ENCODE measurements around the gene ANKRD30B. TPM values are rescaled to one million over a fixed set of nuclear protein-coding genes. Genes with fewer than 3 reads are reported as not detected.
"Not testable (repeated sequence)": the region's sequence is repeated elsewhere in the genome, so short reads cannot be mapped to it uniquely, and the experiment has no call there.

The ANKRD30B gene
- total RNA-seq, 1 experiment from 2014 or later = not detected

- H3K4me1 ChIP-seq (ENCODE audit: control insufficient read depth, insufficient read depth, low read length); CTCF ChIA-PET; H3K4me3 ChIP-seq (ENCODE audit: low read depth in 2 of 2, low read length in 2 of 2); ATAC-seq; intact Hi-C loops (cut with micrococcal nuclease; ENCODE audit: unreplicated experiment); POLR2A ChIA-PET; H3K27ac ChIP-seq (ENCODE audit: low read length); in situ Hi-C loops (cut with HindIII; ENCODE audit: low pct_unique_long_range_greater_than_20kb, low sequenced_read_pairs); BruUV-seq (replicated peaks); H3K36me3 ChIP-seq (ENCODE audit: control insufficient read depth, insufficient read depth, low read length); H3K9me3 ChIP-seq (ENCODE audit: control insufficient read depth, insufficient read depth, low read depth, low read length); DNase-seq (ENCODE audit: low read depth, low spot score); H3K27me3 ChIP-seq (ENCODE audit: control insufficient read depth, insufficient read depth, low read length): not testable (repeated sequence)
These were observed 93.6 kb downstream of the ANKRD30B start for GRCh38 chr18:14841607-14842006.

- H3K36me3 ChIP-seq (ENCODE audit: control insufficient read depth, insufficient read depth, low read length); intact Hi-C loops (cut with micrococcal nuclease; ENCODE audit: unreplicated experiment); H3K27me3 ChIP-seq (ENCODE audit: control insufficient read depth, insufficient read depth, low read length); ATAC-seq; in situ Hi-C loops (cut with HindIII; ENCODE audit: low pct_unique_long_range_greater_than_20kb, low sequenced_read_pairs); POLR2A ChIA-PET; H3K4me3 ChIP-seq (ENCODE audit: low read depth in 2 of 2, low read length in 2 of 2); H3K4me1 ChIP-seq (ENCODE audit: control insufficient read depth, insufficient read depth, low read length); H3K27ac ChIP-seq (ENCODE audit: low read length); BruUV-seq (replicated peaks); CTCF ChIA-PET; DNase-seq (ENCODE audit: low read depth, low spot score); H3K9me3 ChIP-seq (ENCODE audit: control insufficient read depth, insufficient read depth, low read depth, low read length): not testable (repeated sequence)
These were observed 103.6 kb downstream of the ANKRD30B start for GRCh38 chr18:14851533-14851932.

- H3K27ac ChIP-seq (ENCODE audit: low read length); CTCF ChIA-PET; H3K36me3 ChIP-seq (ENCODE audit: control insufficient read depth, insufficient read depth, low read length); intact Hi-C loops (cut with micrococcal nuclease; ENCODE audit: unreplicated experiment); H3K4me1 ChIP-seq (ENCODE audit: control insufficient read depth, insufficient read depth, low read length); H3K9me3 ChIP-seq (ENCODE audit: control insufficient read depth, insufficient read depth, low read depth, low read length); ATAC-seq; POLR2A ChIA-PET; BruUV-seq (replicated peaks); H3K4me3 ChIP-seq (ENCODE audit: low read depth in 2 of 2, low read length in 2 of 2); DNase-seq (ENCODE audit: low read depth, low spot score); in situ Hi-C loops (cut with HindIII; ENCODE audit: low pct_unique_long_range_greater_than_20kb, low sequenced_read_pairs); H3K27me3 ChIP-seq (ENCODE audit: control insufficient read depth, insufficient read depth, low read length): not testable (repeated sequence)
These were observed 107.7 kb downstream of the ANKRD30B start for GRCh38 chr18:14855634-14856033.

GRCh38 chr18:14856256-14856655 is 108.3 kb downstream of the ANKRD30B start:
- ATAC-seq; H3K9me3 ChIP-seq (ENCODE audit: control insufficient read depth, insufficient read depth, low read depth, low read length); DNase-seq (ENCODE audit: low read depth, low spot score); H3K27me3 ChIP-seq (ENCODE audit: control insufficient read depth, insufficient read depth, low read length); intact Hi-C loops (cut with micrococcal nuclease; ENCODE audit: unreplicated experiment); POLR2A ChIA-PET; H3K27ac ChIP-seq (ENCODE audit: low read length); BruUV-seq (replicated peaks); CTCF ChIA-PET; in situ Hi-C loops (cut with HindIII; ENCODE audit: low pct_unique_long_range_greater_than_20kb, low sequenced_read_pairs); H3K36me3 ChIP-seq (ENCODE audit: control insufficient read depth, insufficient read depth, low read length); H3K4me1 ChIP-seq (ENCODE audit: control insufficient read depth, insufficient read depth, low read length); H3K4me3 ChIP-seq (ENCODE audit: low read depth in 2 of 2, low read length in 2 of 2): not testable (repeated sequence)

GRCh38 chr18:14858514-14858913 is 110.5 kb downstream of the ANKRD30B start:
- H3K27ac ChIP-seq (ENCODE audit: low read length); POLR2A ChIA-PET; H3K9me3 ChIP-seq (ENCODE audit: control insufficient read depth, insufficient read depth, low read depth, low read length); BruUV-seq (replicated peaks); H3K27me3 ChIP-seq (ENCODE audit: control insufficient read depth, insufficient read depth, low read length); ATAC-seq; DNase-seq (ENCODE audit: low read depth, low spot score); intact Hi-C loops (cut with micrococcal nuclease; ENCODE audit: unreplicated experiment); in situ Hi-C loops (cut with HindIII; ENCODE audit: low pct_unique_long_range_greater_than_20kb, low sequenced_read_pairs); H3K4me1 ChIP-seq (ENCODE audit: control insufficient read depth, insufficient read depth, low read length); CTCF ChIA-PET; H3K36me3 ChIP-seq (ENCODE audit: control insufficient read depth, insufficient read depth, low read length); H3K4me3 ChIP-seq (ENCODE audit: low read depth in 2 of 2, low read length in 2 of 2): not testable (repeated sequence)

- BruUV-seq (replicated peaks); DNase-seq (ENCODE audit: low read depth, low spot score); ATAC-seq; H3K4me1 ChIP-seq (ENCODE audit: control insufficient read depth, insufficient read depth, low read length); in situ Hi-C loops (cut with HindIII; ENCODE audit: low pct_unique_long_range_greater_than_20kb, low sequenced_read_pairs); intact Hi-C loops (cut with micrococcal nuclease; ENCODE audit: unreplicated experiment); H3K27me3 ChIP-seq (ENCODE audit: control insufficient read depth, insufficient read depth, low read length); H3K36me3 ChIP-seq (ENCODE audit: control insufficient read depth, insufficient read depth, low read length); CTCF ChIA-PET; POLR2A ChIA-PET; H3K27ac ChIP-seq (ENCODE audit: low read length); H3K4me3 ChIP-seq (ENCODE audit: low read depth in 2 of 2, low read length in 2 of 2); H3K9me3 ChIP-seq (ENCODE audit: control insufficient read depth, insufficient read depth, low read depth, low read length): not testable (repeated sequence)
These were observed 112.0 kb downstream of the ANKRD30B start for GRCh38 chr18:14859995-14860394.

GRCh38 chr18:14866426-14866825 is 118.5 kb downstream of the ANKRD30B start:
- H3K4me1 ChIP-seq (ENCODE audit: control insufficient read depth, insufficient read depth, low read length); POLR2A ChIA-PET; H3K9me3 ChIP-seq (ENCODE audit: control insufficient read depth, insufficient read depth, low read depth, low read length); H3K27ac ChIP-seq (ENCODE audit: low read length); H3K4me3 ChIP-seq (ENCODE audit: low read depth in 2 of 2, low read length in 2 of 2); DNase-seq (ENCODE audit: low read depth, low spot score); H3K36me3 ChIP-seq (ENCODE audit: control insufficient read depth, insufficient read depth, low read length); CTCF ChIA-PET; in situ Hi-C loops (cut with HindIII; ENCODE audit: low pct_unique_long_range_greater_than_20kb, low sequenced_read_pairs); intact Hi-C loops (cut with micrococcal nuclease; ENCODE audit: unreplicated experiment); H3K27me3 ChIP-seq (ENCODE audit: control insufficient read depth, insufficient read depth, low read length); BruUV-seq (replicated peaks); ATAC-seq: not testable (repeated sequence)

GRCh38 chr18:14867988-14868387 is 120.0 kb downstream of the ANKRD30B start:
- DNase-seq (ENCODE audit: low read depth, low spot score); H3K36me3 ChIP-seq (ENCODE audit: control insufficient read depth, insufficient read depth, low read length); POLR2A ChIA-PET; H3K4me1 ChIP-seq (ENCODE audit: control insufficient read depth, insufficient read depth, low read length); H3K27me3 ChIP-seq (ENCODE audit: control insufficient read depth, insufficient read depth, low read length); CTCF ChIA-PET; H3K27ac ChIP-seq (ENCODE audit: low read length); intact Hi-C loops (cut with micrococcal nuclease; ENCODE audit: unreplicated experiment); H3K9me3 ChIP-seq (ENCODE audit: control insufficient read depth, insufficient read depth, low read depth, low read length); H3K4me3 ChIP-seq (ENCODE audit: low read depth in 2 of 2, low read length in 2 of 2); BruUV-seq (replicated peaks); in situ Hi-C loops (cut with HindIII; ENCODE audit: low pct_unique_long_range_greater_than_20kb, low sequenced_read_pairs); ATAC-seq: not testable (repeated sequence)
